GM12878 (cell line): ENCODE results near the gene MCCD1. TPM values are rescaled to one million over a fixed set of nuclear protein-coding genes. Genes with fewer than 3 reads are reported as not detected.
A peak's percentile ranks its signal among the peaks of the same experiment; 100 is the strongest.

Experiments
- ASH2L ChIP-seq: fragments of 300-600, 200-600 bp; sonication (generic); IDR thresholded peaks from 2 replicates; pipeline ENCODE4 v1.6.1; 2017; ENCODE audit warnings: low read depth, mild to moderate bottlenecking, borderline replicate concordance
- CUX1 ChIP-seq: IDR thresholded peaks from 2 replicates; pipeline ENCODE4 v1.6.1; 2012; ENCODE audit warnings: improper control_type of control experiment, low read depth, low read length; ENCODE audit not compliant: insufficient replicate concordance
- HDAC2 ChIP-seq: fragments of 200-600 bp; sonication (generic); IDR thresholded peaks from 2 replicates; pipeline ENCODE4 v1.6.1; 2017
- JUNB ChIP-seq: IDR thresholded peaks from 2 replicates; pipeline ENCODE4 v1.6.1; 2016; ENCODE audit warnings: antibody characterized with exemption, mild to moderate bottlenecking
- KLF5 ChIP-seq: fragments of 450-650 bp; IDR thresholded peaks from 2 replicates; pipeline ENCODE4 v1.6.1; 2014; ENCODE audit warnings: mild to moderate bottlenecking; ENCODE audit not compliant: partially characterized antibody
- MEF2B ChIP-seq: fragments of 450-650 bp; IDR thresholded peaks from 2 replicates; pipeline ENCODE4 v1.6.1; 2018; ENCODE audit warnings: mild to moderate bottlenecking, moderate library complexity; ENCODE audit not compliant: partially characterized antibody, poor library complexity, severe bottlenecking
- MXI1 ChIP-seq: fragments of 150-350 bp; IDR thresholded peaks from 2 replicates; pipeline ENCODE4 v1.6.1; 2011; ENCODE audit warnings: low read depth, mild to moderate bottlenecking, inconsistent platforms, low read length, improper control_type of control experiment
- NFYB ChIP-seq: IDR thresholded peaks from 2 replicates; pipeline ENCODE4 v1.6.1; 2011; ENCODE audit warnings: low read depth, mild to moderate bottlenecking, low read length, improper control_type of control experiment, moderate library complexity; ENCODE audit not compliant: insufficient read depth
- NKRF ChIP-seq: fragments of 450-650 bp; conservative IDR thresholded peaks from 2 replicates; pipeline ENCODE4 v1.6.1; 2017; ENCODE audit warnings: mild to moderate bottlenecking, moderate library complexity
- RELA ChIP-seq: fragments of 450-650 bp; IDR thresholded peaks from 2 replicates; pipeline ENCODE4 v1.8.0; 2014; ENCODE audit warnings: borderline replicate concordance; ENCODE audit not compliant: partially characterized antibody
- RFX5 ChIP-seq: IDR thresholded peaks from 2 replicates; pipeline ENCODE4 v1.6.1; 2011; ENCODE audit warnings: low read depth, low read length, improper control_type of control experiment
- SPI1 ChIP-seq: IDR thresholded peaks from 2 replicates; pipeline ENCODE4 v1.6.1; 2011; ENCODE audit warnings: low read depth, mild to moderate bottlenecking, low read length, moderate library complexity, borderline replicate concordance; ENCODE audit not compliant: insufficient read depth
- SUZ12 ChIP-seq: fragments of 200-600 bp; sonication (generic); IDR thresholded peaks from one replicate; pipeline ENCODE4 v1.6.1; 2018; ENCODE audit warnings: antibody characterized with exemption, mild to moderate bottlenecking; ENCODE audit not compliant: unreplicated experiment
- ZNF592 ChIP-seq: fragments of 450-650 bp; IDR thresholded peaks from 2 replicates; pipeline ENCODE4 v1.6.1; 2017; ENCODE audit warnings: mild to moderate bottlenecking, moderate library complexity
- ZZZ3 ChIP-seq: IDR thresholded peaks from 2 replicates; pipeline ENCODE4 v1.6.1; 2011; ENCODE audit warnings: low read depth; ENCODE audit not compliant: control insufficient read depth, insufficient read length
- polyA plus RNA-seq, 11 experiments: library from polyadenylated mRNA; depleted of rRNA in 4 of 11; unstranded in 6 of 11; stranded (reverse) in 5 of 11; fragments of >200 nt; fragmentation: Nextera tagmentation in 4 of 11; fragmentation: Illumina TruSeq in 1 of 11; extraction: Ambion mirVana in 4 of 11; extraction: Trizol in 1 of 11; gene quantifications; 1 replicate in 1 of 11; 2 replicates in 10 of 11; pipeline versions ENCODE4 v1.2.1 to v1.2.3, GENCODE V29; 2011 to 2016; ENCODE audit warnings: inconsistent platforms in 2 of 11, missing spikeins in 2 of 11, low read depth in 1 of 11
- total RNA-seq, 4 experiments: library from RNA; depleted of rRNA in 3 of 4; stranded (reverse); fragments of >200 nt in 3 of 4; fragmentation: Illumina TruSeq in 1 of 4; extraction: Trizol in 1 of 4; gene quantifications; 2 replicates each; pipeline versions ENCODE4 v1.2.1 to v1.2.3, GENCODE V29; 2013 to 2021
- TF ChIP-seq, protein P1 (sequence below): IDR thresholded peaks from 2 replicates; pipeline ENCODE4 v1.6.1; 2012; ENCODE audit warnings: low read length, inconsistent platforms

Gene MCCD1
- total and polyA plus RNA-seq, 10 of the 15 experiments (the other 5 are each of a cell fraction or from before 2014, with no cell fraction given): not detected

- no peak for TF ChIP-seq SUZ12
- no peak for TF ChIP-seq KLF5
- no peak for TF ChIP-seq HDAC2
- TF ChIP-seq MEF2B: peak; percentile 69
- no peak for TF ChIP-seq NFYB
- TF ChIP-seq NKRF: no peak; the same call in 1 of the 2 replicates
- no peak for TF ChIP-seq ASH2L
- TF ChIP-seq ZZZ3: no peak
- TF ChIP-seq RFX5: no peak
- TF ChIP-seq RELA: no peak
- TF ChIP-seq SPI1: 0 out of 2 replicates have a peak, but pooled peaks have one; percentile 3
- TF ChIP-seq JUNB: no peak
- no peak for TF ChIP-seq MXI1
- TF ChIP-seq ZNF592: no peak
- TF ChIP-seq, protein P1, sequence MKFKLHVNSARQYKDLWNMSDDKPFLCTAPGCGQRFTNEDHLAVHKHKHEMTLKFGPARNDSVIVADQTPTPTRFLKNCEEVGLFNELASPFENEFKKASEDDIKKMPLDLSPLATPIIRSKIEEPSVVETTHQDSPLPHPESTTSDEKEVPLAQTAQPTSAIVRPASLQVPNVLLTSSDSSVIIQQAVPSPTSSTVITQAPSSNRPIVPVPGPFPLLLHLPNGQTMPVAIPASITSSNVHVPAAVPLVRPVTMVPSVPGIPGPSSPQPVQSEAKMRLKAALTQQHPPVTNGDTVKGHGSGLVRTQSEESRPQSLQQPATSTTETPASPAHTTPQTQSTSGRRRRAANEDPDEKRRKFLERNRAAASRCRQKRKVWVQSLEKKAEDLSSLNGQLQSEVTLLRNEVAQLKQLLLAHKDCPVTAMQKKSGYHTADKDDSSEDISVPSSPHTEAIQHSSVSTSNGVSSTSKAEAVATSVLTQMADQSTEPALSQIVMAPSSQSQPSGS: no peak
- TF ChIP-seq CUX1: no peak
These were observed 47.4 kb downstream of the MCCD1 start (continued) for GRCh38 chr6:31575952-31576685.
